Neutrophil (primary cell): Measurements from ENCODE around the gene SIRPD.
A peak's percentile ranks its signal among the peaks of the same experiment; 100 is the strongest.

ENCODE experiments used
- H3K27ac ChIP-seq: fragments of 200-600 bp; sonication (generic); 2 replicates; pipeline ENCODE4 v1.5.1; 2016; ENCODE audit warnings: mild to moderate bottlenecking, moderate library complexity
- H3K27me3 ChIP-seq: fragments of 200-600 bp; sonication (generic); 2 replicates; pipeline ENCODE4 v1.6.0; 2016; ENCODE audit warnings: mild to moderate bottlenecking
- H3K36me3 ChIP-seq: fragments of 200-600 bp; sonication (generic); 2 replicates; pipeline ENCODE4 v1.5.1; 2017
- H3K4me1 ChIP-seq, 2 experiments: fragments of 200-600 bp in 1 of 2; sonication (generic) in 1 of 2; 1 replicate in 1 of 2; 2 replicates in 1 of 2; pipeline versions ENCODE4 v1.5.1 to v1.6.1; 2013 to 2016; ENCODE audit warnings: low read depth in 1 of 2, low read length in 1 of 2, mild to moderate bottlenecking in 1 of 2, moderate library complexity in 1 of 2; ENCODE audit not compliant: control insufficient read depth in 1 of 2, insufficient read depth in 1 of 2
- H3K4me3 ChIP-seq, 2 experiments: fragments of 200-600 bp in 1 of 2; sonication (generic) in 1 of 2; 1 replicate in 1 of 2; 2 replicates in 1 of 2; pipeline ENCODE4 v1.5.1; 2013 to 2016; ENCODE audit warnings: low read depth in 1 of 2, low read length in 1 of 2, mild to moderate bottlenecking in 1 of 2, moderate library complexity in 1 of 2
- H3K9me3 ChIP-seq: fragments of 200-600 bp; sonication (generic); 2 replicates; pipeline ENCODE4 v1.5.1; 2016
- CTCF ChIP-seq: fragments of 200-600 bp; sonication (generic); IDR thresholded peaks from 2 replicates; pipeline ENCODE4 v1.5.1; 2016; ENCODE audit warnings: antibody characterized with exemption

SIRPD gene

GRCh38 chr20:1537731-1538058 is 19.8 kb downstream of the SIRPD start:
- Histone ChIP-seq H3K27ac (peak overlapping the region; percentile 100), H3K4me3 (peak overlapping the region; percentile 51 to 59), H3K9me3 (no peaks in the 10 kb centered on the region), H3K27me3 (no peaks in the 10 kb centered on the region), H3K4me1 (peaks cover 69 to 75% of the 10 kb centered on the region in 2 experiments), H3K36me3 (no peaks in the 10 kb centered on the region)
- TF ChIP-seq CTCF, result peak; percentile 26

GRCh38 chr20:1536893-1537730 is 20.4 kb downstream of the SIRPD start:
- Histone ChIP-seq H3K27me3 (no peaks in the 10 kb centered on the region), H3K4me3 (peak overlapping the region; percentile 51 to 59)
- peak; percentile 62 for TF ChIP-seq CTCF

GRCh38 chr20:1535420-1536175 is 21.9 kb downstream of the SIRPD start:
- H3K9me3 ChIP-seq, result no peaks in the 10 kb centered on the region
- H3K27me3 ChIP-seq, result no peaks in the 10 kb centered on the region
- no peaks in the 10 kb centered on the region for H3K36me3 ChIP-seq
- H3K4me1 ChIP-seq, result peaks cover 69 to 75% of the 10 kb centered on the region in 2 experiments
- peak overlapping the region in 1 of 2 experiments; percentile 59 for H3K4me3 ChIP-seq
- H3K27ac ChIP-seq, result peak overlapping the region; percentile 100
- no peak for TF ChIP-seq CTCF

More at GRCh38 chr20:1536893-1537730, 20.4 kb downstream of the SIRPD start:
- peak overlapping the region; percentile 100 for H3K27ac ChIP-seq
- no peaks in the 10 kb centered on the region for H3K36me3 ChIP-seq
- H3K4me1 ChIP-seq, result peaks cover 69 to 75% of the 10 kb centered on the region in 2 experiments
- no peaks in the 10 kb centered on the region for H3K9me3 ChIP-seq

GRCh38 chr20:1534526-1534925 is 23.0 kb downstream of the SIRPD start:
- no peaks in the 10 kb centered on the region for H3K9me3 ChIP-seq
- peaks cover 66% of the 10 kb centered on the region in 2 experiments for H3K4me1 ChIP-seq
- no peaks in the 10 kb centered on the region for H3K27me3 ChIP-seq
- H3K36me3 ChIP-seq, result no peaks in the 10 kb centered on the region
- H3K4me3 ChIP-seq, result no peak overlapping the region
- no peak for TF ChIP-seq CTCF
- peak overlapping the region; percentile 100 for H3K27ac ChIP-seq

- TF ChIP-seq CTCF, result no peak
- Histone ChIP-seq H3K4me1 (peaks cover 51 to 52% of the 10 kb centered on the region in 2 experiments), H3K9me3 (no peaks in the 10 kb centered on the region), H3K4me3 (no peak overlapping the region), H3K27me3 (no peaks in the 10 kb centered on the region), H3K27ac (peak overlapping the region; percentile 100), H3K36me3 (no peaks in the 10 kb centered on the region)
These were observed 24.4 kb downstream of the SIRPD start for GRCh38 chr20:1533059-1533458.
